AG04450 (cell line): Measurements from ENCODE around the gene HDDC3. TPM values are rescaled to one million over a fixed set of nuclear protein-coding genes. Genes with fewer than 3 reads are reported as not detected.

Experiments
- CTCF ChIA-PET: fragments of 300-600, 350-600 bp; formaldehyde crosslinking; extraction: SDS; loops from one replicate; lab custom pipeline; 2022; ENCODE audit warnings: antibody characterized with exemption, inconsistent platforms; lab: Charles Lee
- POLR2A ChIA-PET: fragments of 350-600 bp; formaldehyde crosslinking; extraction: SDS; loops from one replicate; lab custom pipeline; 2021; ENCODE audit warnings: antibody characterized with exemption, inconsistent platforms; lab: Yijun Ruan, JAX
- DNase-seq: peaks from one replicate; pipeline ENCODE4 v3.0.0-alpha.2; 2011; ENCODE audit warnings: low read depth, low spot score
- H3K27ac ChIP-seq: one replicate; pipeline ENCODE4 v1.5.1; 2012; ENCODE audit warnings: low read depth, low read length, control low read depth
- H3K27me3 ChIP-seq: one replicate; pipeline ENCODE4 v1.6.0; 2012; ENCODE audit warnings: low read length; ENCODE audit not compliant: control insufficient read depth, insufficient read depth
- H3K4me3 ChIP-seq: 2 replicates; pipeline ENCODE4 v1.5.1; 2011; ENCODE audit warnings: mild to moderate bottlenecking, low read depth, low read length, control low read depth
- H3K9me3 ChIP-seq: 2 replicates; pipeline ENCODE4 v1.5.1; 2012; ENCODE audit warnings: low read length; ENCODE audit not compliant: control insufficient read depth, insufficient read depth
- polyA plus RNA-seq: library from polyadenylated mRNA; depleted of rRNA; stranded (reverse); fragments of >200 nt; gene quantifications from 2 replicates; pipeline ENCODE4 v1.2.3, GENCODE V29; 2011
- TF ChIP-seq, protein P1 (sequence below): IDR thresholded peaks from 2 replicates; pipeline ENCODE4 v1.5.1; 2011; ENCODE audit warnings: low read depth, low read length, control low read depth, inconsistent platforms

Gene HDDC3
- polyA plus RNA-seq, 1 experiment = 10.3 TPM

DNA sequence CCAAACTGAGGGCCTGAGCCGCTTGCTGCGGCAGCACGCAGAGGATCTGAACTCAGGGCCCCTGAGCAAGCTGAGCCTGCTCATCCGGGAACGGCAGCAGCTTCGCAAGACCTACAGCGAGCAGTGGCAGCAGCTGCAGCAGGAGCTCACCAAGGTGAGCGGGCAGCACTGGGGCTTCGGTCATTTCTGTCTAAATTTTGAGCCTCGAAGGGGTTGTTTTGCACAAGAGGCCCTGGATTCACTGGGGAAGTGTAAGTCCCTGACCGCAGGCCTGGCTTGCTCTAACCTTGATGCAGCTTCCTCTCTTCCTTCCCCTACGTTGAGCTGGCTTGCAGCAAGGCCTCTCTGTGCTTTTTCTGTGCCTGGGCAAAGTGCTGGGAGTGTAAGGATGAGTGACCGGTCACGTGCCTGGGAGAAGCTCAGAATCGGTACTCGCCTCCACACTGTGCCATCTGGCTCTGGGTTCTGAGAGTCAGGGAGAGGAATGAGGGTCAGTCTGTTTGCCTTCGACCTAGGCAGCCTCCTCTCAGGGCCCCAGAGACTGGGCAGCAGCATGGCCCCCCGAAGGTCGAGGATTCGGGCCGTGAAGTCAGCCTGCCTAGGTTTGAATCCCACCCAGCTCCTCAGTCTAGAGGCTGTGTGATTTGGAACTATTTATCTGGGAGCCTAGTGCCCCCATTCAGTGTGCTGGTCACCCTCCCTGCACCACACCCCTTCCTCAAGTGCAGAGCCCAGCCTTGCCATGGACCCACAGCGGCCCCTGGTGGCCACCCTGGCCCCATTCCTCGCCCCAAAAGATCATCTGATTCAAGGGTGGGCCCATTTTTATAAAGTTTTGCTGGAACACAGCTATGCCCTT is 46.7 kb downstream of the HDDC3 start:
- Histone ChIP-seq H3K4me3 (0 out of 2 replicates have a peak overlapping the region, but pooled peaks have one; percentile 7), H3K27me3 (no peaks in the 10 kb centered on the region), H3K27ac (no peak overlapping the region), H3K9me3 (no peaks in the 10 kb centered on the region; the same call in 1 of the 2 replicates)
- TF ChIP-seq, protein P1, sequence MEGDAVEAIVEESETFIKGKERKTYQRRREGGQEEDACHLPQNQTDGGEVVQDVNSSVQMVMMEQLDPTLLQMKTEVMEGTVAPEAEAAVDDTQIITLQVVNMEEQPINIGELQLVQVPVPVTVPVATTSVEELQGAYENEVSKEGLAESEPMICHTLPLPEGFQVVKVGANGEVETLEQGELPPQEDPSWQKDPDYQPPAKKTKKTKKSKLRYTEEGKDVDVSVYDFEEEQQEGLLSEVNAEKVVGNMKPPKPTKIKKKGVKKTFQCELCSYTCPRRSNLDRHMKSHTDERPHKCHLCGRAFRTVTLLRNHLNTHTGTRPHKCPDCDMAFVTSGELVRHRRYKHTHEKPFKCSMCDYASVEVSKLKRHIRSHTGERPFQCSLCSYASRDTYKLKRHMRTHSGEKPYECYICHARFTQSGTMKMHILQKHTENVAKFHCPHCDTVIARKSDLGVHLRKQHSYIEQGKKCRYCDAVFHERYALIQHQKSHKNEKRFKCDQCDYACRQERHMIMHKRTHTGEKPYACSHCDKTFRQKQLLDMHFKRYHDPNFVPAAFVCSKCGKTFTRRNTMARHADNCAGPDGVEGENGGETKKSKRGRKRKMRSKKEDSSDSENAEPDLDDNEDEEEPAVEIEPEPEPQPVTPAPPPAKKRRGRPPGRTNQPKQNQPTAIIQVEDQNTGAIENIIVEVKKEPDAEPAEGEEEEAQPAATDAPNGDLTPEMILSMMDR = peak; percentile 99
- peak; percentile 24 for DNase-seq
- CTCF ChIA-PET = interaction anchor here (0.5 to 3.8 kb wide), 52 partner anchors 10 to 729 kb away, joined by 3 to 139 read pairs (median 4); partner anchors contain the start of genes BLM, FURIN, HDDC3 and UNC45A
- POLR2A ChIA-PET = interaction anchor here (0.5 to 1.6 kb wide), 2 partner anchors 237 to 238 kb away, joined by 5 to 6 read pairs; no protein-coding TSS in a partner anchor

DNA sequence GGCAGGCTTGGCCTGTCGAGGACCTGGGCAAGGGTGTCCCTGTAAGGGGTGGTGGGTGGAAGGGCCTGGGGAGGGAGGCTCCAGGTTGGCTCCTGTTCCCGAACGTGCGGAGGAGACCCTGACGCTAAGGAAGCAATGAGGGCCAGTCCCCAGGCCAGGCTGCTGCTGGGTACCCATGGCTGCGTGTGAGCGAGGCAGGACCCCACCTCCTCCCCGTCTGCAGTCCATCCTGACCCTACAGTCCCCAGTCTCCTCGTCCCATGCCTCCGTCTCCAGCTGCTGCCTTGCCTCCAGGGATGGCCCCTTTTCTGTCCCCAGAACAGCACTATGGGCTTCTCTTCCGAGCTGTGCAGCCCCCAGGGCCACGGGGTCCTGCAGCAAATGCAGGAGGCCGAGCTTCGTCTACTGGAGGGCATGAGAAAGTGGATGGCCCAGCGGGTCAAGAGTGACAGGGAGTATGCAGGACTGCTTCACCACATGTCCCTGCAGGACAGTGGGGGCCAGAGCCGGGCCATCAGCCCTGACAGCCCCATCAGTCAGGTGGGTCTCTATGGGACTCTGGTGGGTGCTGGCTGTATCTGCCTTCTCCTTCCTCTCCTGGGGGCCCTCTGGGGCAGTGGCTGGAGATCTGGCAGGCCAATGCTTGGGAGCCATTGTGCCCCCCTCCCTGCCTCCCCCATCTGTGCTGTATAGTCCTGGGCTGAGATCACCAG is 47.5 kb downstream of the HDDC3 start:
- TF ChIP-seq, protein P1 = no peak
- ChIA-PET POLR2A (interaction anchor here (1.2 to 1.6 kb wide), 2 partner anchors 168 to 237 kb away, joined by 5 to 7 read pairs; partner anchors contain the start of gene BLM), CTCF (interaction anchor here (0.5 to 3.8 kb wide), 32 partner anchors 9 to 592 kb away, joined by 3 to 139 read pairs (median 6); partner anchors contain the start of genes FURIN, HDDC3 and UNC45A)
- Histone ChIP-seq H3K27me3 (no peaks in the 10 kb centered on the region), H3K27ac (peak overlapping the region; percentile 47), H3K9me3 (no peaks in the 10 kb centered on the region; the same call in 1 of the 2 replicates), H3K4me3 (peak overlapping the region; percentile 57)
- DNase-seq = no peak

DNA sequence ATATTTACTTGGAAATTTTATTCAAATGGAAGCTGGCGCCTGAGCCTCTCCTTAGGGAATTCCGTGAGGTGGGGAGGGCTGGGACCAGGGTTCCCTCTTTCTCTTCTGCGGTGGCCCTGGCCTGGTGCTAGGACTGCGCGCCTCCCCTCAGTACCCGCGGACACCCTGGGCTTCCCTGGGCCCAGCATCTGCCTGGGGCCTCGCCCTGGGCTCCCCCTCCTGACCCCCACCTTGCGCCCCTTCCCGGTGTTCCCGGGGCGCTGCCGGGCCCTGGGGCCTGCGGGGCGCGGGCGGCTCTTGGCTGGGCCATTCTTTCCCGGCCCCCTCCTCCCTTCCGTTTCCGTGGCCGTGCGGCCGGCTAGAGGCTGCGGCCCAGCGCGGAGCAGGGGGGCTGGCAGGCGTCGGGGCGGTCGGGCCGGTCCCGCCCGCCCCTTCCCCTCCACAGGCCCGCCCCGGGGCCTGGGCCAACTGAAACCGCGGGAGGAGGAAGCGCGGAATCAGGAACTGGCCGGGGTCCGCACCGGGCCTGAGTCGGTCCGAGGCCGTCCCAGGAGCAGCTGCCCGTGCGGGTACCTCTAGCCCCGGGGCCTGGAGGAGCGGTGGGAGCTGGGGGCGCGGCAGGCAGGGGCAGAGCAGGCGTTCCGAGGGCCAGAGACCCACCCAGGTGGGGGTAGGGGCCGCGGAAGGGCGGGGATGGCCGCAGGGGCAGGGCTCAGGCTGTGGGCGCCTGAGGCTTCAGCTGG is 48.2 kb downstream of the HDDC3 start, which contains the start of gene FES:
FES (plus strand) TSS at position 529 of the 743 bp plus-strand sequence. CDS start 542 bp downstream, outside the sequence.
- H3K27me3 ChIP-seq = no peaks in the 10 kb centered on the region
- no peak for DNase-seq
- no peaks in the 10 kb centered on the region; the same call in 1 of the 2 replicates for H3K9me3 ChIP-seq
- TF ChIP-seq, protein P1 = no peak
- H3K4me3 ChIP-seq = peak within 1 kb of the TSS; percentile 57
- ChIA-PET CTCF (interaction anchor here (1.3 to 3.8 kb wide), 4 partner anchors 13 to 233 kb away, joined by 5 to 139 read pairs (median 15); partner anchors contain the start of gene HDDC3), POLR2A (interaction anchor here (0.7 to 1.6 kb wide), 3 partner anchors 167 to 236 kb away, joined by 3 to 7 read pairs (median 5); partner anchors contain the start of gene BLM)
- H3K27ac ChIP-seq = peak within 1 kb of the TSS; percentile 47

DNA sequence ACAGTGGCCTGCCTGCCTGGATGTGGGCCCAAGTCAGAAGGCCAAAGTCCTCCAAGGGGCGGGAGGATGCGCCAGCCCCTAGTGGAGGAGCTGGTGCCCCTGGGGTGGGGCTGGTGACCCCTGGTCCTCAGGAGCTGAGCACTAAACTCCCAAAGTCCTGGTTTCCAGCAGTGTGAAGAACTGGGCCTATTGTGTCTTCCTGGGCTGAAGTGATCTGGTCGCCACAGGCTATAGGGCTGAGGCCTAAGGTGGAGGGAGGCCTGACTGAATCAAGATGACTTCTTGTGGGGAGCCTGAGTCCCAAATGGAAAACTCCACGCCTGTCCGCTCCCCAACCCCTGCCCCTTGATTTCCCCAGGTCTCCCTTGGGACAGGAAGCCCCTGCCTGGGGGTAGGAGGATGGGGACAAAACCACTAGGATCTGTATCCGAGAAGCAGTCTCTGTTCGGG is 48.8 kb downstream of the HDDC3 start:
- Histone ChIP-seq H3K27me3 (no peaks in the 10 kb centered on the region), H3K4me3 (peak overlapping the region; percentile 57), H3K27ac (peak overlapping the region; percentile 39), H3K9me3 (no peaks in the 10 kb centered on the region; the same call in 1 of the 2 replicates)
- ChIA-PET POLR2A (interaction anchor here (0.7 kb wide), 1 partner anchor 236 kb away, joined by 3 read pairs; no protein-coding TSS in a partner anchor), CTCF (interaction anchor here (2.1 to 3.8 kb wide), 2 partner anchors 49 to 233 kb away, joined by 7 to 139 read pairs; partner anchors contain the start of gene HDDC3)
- TF ChIP-seq, protein P1 = no peak
- no peak for DNase-seq
